ENCODE measurements around the gene CRKL. TPM values are rescaled to one million over a fixed set of nuclear protein-coding genes. Genes with fewer than 3 reads are reported as not detected.

Gene CRKL
- total RNA-seq, 1 donor from 2014 or later: 72.9 TPM

DNA sequence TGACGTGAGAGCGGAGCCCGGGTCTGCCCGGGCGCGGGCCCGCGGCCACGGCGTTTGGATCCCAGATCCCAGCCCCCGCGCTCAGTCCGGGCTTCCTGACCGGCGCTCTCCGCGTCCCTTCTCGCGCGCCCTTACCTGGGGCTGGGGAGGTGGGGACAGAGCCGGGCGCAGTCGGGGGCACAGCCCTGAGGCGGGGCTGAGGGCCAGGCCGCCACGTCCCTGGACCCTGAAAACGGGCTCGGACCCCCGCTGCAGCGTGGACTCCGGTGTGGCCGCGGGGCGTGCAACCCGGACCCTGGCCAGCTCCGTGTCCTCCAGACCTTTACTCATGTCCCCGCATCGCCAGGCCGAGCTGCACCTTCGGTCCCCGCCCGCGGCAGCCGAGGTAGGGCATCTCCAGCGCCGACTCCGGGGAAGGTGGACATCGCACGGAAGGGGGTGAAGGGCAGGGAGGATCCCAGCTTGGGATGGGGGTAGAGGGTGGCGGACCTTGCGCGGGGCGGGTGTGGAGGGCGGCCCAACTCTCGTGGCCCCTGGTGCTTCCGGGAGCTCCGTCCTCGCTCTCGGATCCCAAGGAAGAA is 40.0 kb downstream of the CRKL start:
- no peak for FAIRE-seq
- peaks cover 4% of the 10 kb centered on the region for H3K36me3 ChIP-seq (ENCODE audit: control insufficient read depth, insufficient read depth, low read length)
- TF ChIP-seq, protein P1, sequence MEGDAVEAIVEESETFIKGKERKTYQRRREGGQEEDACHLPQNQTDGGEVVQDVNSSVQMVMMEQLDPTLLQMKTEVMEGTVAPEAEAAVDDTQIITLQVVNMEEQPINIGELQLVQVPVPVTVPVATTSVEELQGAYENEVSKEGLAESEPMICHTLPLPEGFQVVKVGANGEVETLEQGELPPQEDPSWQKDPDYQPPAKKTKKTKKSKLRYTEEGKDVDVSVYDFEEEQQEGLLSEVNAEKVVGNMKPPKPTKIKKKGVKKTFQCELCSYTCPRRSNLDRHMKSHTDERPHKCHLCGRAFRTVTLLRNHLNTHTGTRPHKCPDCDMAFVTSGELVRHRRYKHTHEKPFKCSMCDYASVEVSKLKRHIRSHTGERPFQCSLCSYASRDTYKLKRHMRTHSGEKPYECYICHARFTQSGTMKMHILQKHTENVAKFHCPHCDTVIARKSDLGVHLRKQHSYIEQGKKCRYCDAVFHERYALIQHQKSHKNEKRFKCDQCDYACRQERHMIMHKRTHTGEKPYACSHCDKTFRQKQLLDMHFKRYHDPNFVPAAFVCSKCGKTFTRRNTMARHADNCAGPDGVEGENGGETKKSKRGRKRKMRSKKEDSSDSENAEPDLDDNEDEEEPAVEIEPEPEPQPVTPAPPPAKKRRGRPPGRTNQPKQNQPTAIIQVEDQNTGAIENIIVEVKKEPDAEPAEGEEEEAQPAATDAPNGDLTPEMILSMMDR (IDR thresholded peaks at IDR 0.05; ENCODE audit: insufficient read depth, low read length, severe bottlenecking): no peak
- H3K27me3 ChIP-seq (ENCODE audit: control insufficient read depth, insufficient read depth, low read length): no peaks in the 10 kb centered on the region
- DNase-seq (ENCODE audit: low read depth): no peak
- H3K4me3 ChIP-seq (ENCODE audit: low read depth, low read length): peak overlapping the region; percentile 93

- no peak for FAIRE-seq
Observed at GRCh38 chr22:20957683-20958431, 40.6 kb downstream of the CRKL start.

DNA sequence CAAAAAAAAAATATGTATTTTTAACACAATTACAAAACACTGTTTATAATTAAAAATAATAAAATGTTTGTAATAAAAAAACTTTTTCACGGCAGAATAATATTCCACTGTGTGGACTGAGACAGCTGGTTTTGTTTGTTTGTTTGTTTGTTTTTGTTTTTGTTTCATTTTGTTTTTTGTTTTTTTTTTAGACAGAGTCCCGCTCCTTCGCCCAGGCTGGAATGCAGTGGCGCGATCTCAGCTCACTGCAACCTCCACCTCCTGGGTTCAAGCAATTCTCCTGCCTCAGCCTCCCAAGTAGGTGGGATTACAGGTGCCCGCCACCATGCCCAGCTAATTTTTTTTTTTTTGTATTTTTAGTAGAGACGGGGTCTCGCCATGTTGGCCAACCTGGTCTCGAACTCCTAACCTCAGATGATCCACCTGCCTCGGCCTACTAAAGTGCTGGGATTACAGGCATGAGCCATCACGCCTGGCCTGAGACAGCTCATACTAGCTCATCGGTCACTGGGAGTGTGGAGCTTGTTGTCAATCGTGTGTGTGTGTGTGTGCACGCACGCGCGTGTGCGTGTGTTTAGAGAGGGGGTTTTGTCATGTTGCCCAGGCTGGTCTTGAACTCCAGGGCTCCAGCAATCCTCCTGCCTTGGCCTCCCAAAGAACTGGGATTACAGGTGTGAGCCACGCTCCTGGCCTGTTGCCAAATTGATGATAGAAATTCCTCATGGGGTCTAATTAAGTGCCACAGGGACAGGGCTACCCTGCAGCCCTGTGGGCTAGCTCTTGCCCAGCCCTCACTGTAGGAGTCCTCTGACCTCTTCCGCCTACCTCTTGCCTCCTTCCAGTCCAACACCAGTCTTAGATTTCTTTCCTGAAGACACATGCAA is 42.6 kb downstream of the CRKL start:
- TF ChIP-seq, protein P1 (IDR thresholded peaks at IDR 0.05; ENCODE audit: insufficient read depth, low read length, severe bottlenecking): no peak
- H3K4me3 ChIP-seq (ENCODE audit: low read depth, low read length): no peak overlapping the region
- FAIRE-seq: no peak
- peaks cover 1% of the 10 kb centered on the region for H3K36me3 ChIP-seq (ENCODE audit: control insufficient read depth, insufficient read depth, low read length)
- no peak for DNase-seq (ENCODE audit: low read depth)
- no peaks in the 10 kb centered on the region for H3K27me3 ChIP-seq (ENCODE audit: control insufficient read depth, insufficient read depth, low read length)

More at GRCh38 chr22:20957683-20958431, 40.6 kb downstream of the CRKL start:
- no peaks in the 10 kb centered on the region for H3K27me3 ChIP-seq (ENCODE audit: control insufficient read depth, insufficient read depth, low read length)
- peak overlapping the region; percentile 93 for H3K4me3 ChIP-seq (ENCODE audit: low read depth, low read length)
- TF ChIP-seq, protein P1 (IDR thresholded peaks at IDR 0.05; ENCODE audit: insufficient read depth, low read length, severe bottlenecking): no peak
- H3K36me3 ChIP-seq (ENCODE audit: control insufficient read depth, insufficient read depth, low read length): peaks cover 2% of the 10 kb centered on the region
- no peak for DNase-seq (ENCODE audit: low read depth)

- FAIRE-seq (no peak), DNase-seq (ENCODE audit: low read depth) (no peak)
- Histone ChIP-seq H3K27me3 (ENCODE audit: control insufficient read depth, insufficient read depth, low read length) (no peaks in the 10 kb centered on the region), H3K4me3 (ENCODE audit: low read depth, low read length) (no peak overlapping the region), H3K36me3 (ENCODE audit: control insufficient read depth, insufficient read depth, low read length) (peaks cover 1% of the 10 kb centered on the region)
- TF ChIP-seq, protein P1 (IDR thresholded peaks at IDR 0.05; ENCODE audit: insufficient read depth, low read length, severe bottlenecking): no peak
Observed at GRCh38 chr22:20960609-20961008, 43.4 kb downstream of the CRKL start.

- DNase-seq (ENCODE audit: low read depth) (no peak), FAIRE-seq (no peak)
- Histone ChIP-seq H3K27me3 (ENCODE audit: control insufficient read depth, insufficient read depth, low read length) (no peaks in the 10 kb centered on the region), H3K4me3 (ENCODE audit: low read depth, low read length) (no peak overlapping the region), H3K36me3 (ENCODE audit: control insufficient read depth, insufficient read depth, low read length) (peaks cover 1% of the 10 kb centered on the region)
- TF ChIP-seq, protein P1 (IDR thresholded peaks at IDR 0.05; ENCODE audit: insufficient read depth, low read length, severe bottlenecking): no peak
Observed at GRCh38 chr22:20962491-20962945, 45.3 kb downstream of the CRKL start.
